RWPE2 (cell line): ENCODE data around the gene CD53.

Experiments
- ATAC-seq: fragments of 200-7000 bp; cut with Tn5 transposase; 3 replicates; pipeline ENCODE4 v1.9.1; 2021; ENCODE audit warnings: low read depth
- DNase-seq: peaks from one replicate; pipeline ENCODE4 v3.0.0-alpha.2; 2020; ENCODE audit warnings: low spot score
- H3K27ac ChIP-seq: fragments of 450-650 bp; 2 replicates; pipeline ENCODE4 v1.5.1; 2017; ENCODE audit warnings: mild to moderate bottlenecking; ENCODE audit not compliant: poor library complexity, severe bottlenecking
- H3K27me3 ChIP-seq: fragments of 250-450 bp; sonication (Bioruptor Pico); 2 replicates; pipeline ENCODE4 v1.5.1; 2021; ENCODE audit warnings: mild to moderate bottlenecking, moderate library complexity; ENCODE audit not compliant: insufficient read depth, poor library complexity, severe bottlenecking
- H3K36me3 ChIP-seq: fragments of 250-450 bp; sonication (Bioruptor Pico); 2 replicates; pipeline ENCODE4 v1.5.1; 2020; ENCODE audit warnings: low read depth, mild to moderate bottlenecking, moderate library complexity
- H3K4me1 ChIP-seq: fragments of 250-450 bp; sonication (Bioruptor Pico); 2 replicates; pipeline ENCODE4 v1.5.1; 2021; ENCODE audit warnings: mild to moderate bottlenecking, moderate library complexity; ENCODE audit not compliant: insufficient read depth, poor library complexity, severe bottlenecking
- H3K4me3 ChIP-seq: fragments of 250-450 bp; sonication (Bioruptor Pico); 2 replicates; pipeline ENCODE4 v1.5.1; 2021; ENCODE audit warnings: mild to moderate bottlenecking, moderate library complexity; ENCODE audit not compliant: severe bottlenecking
- H3K9me3 ChIP-seq: fragments of 250-450 bp; sonication (Bioruptor Pico); 2 replicates; pipeline ENCODE4 v1.5.1; 2021; ENCODE audit warnings: mild to moderate bottlenecking, moderate library complexity; ENCODE audit not compliant: severe bottlenecking
- TF ChIP-seq, protein P1 (sequence below): fragments of 450-650 bp; IDR thresholded peaks from one replicate; pipeline ENCODE4 v1.5.1; 2017; ENCODE audit warnings: mild to moderate bottlenecking, moderate library complexity; ENCODE audit not compliant: poor library complexity, severe bottlenecking

Gene CD53

DNA sequence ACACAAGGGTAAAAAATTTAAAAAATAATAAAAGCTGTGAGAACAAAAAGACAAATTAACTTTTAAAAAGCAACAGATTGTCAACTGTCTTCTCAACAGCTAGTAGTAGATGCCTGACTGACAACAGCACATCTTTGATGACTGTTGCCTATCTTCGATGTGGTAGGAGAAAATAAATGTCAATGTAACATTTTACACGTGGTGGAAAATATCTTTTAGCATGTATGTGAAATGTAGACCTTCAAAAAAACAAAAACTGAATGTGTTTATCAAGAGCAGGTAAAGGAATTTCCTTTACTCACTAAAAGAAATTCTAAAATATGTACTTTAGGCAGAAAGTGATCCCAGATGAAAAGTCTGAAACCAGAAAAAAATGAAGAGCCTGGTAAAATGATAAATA, 42.9 kb downstream of the CD53 start:
- H3K4me1 ChIP-seq: peaks cover 4% of the 10 kb centered on the region
- no peak overlapping the region for H3K4me3 ChIP-seq
- TF ChIP-seq, protein P1, sequence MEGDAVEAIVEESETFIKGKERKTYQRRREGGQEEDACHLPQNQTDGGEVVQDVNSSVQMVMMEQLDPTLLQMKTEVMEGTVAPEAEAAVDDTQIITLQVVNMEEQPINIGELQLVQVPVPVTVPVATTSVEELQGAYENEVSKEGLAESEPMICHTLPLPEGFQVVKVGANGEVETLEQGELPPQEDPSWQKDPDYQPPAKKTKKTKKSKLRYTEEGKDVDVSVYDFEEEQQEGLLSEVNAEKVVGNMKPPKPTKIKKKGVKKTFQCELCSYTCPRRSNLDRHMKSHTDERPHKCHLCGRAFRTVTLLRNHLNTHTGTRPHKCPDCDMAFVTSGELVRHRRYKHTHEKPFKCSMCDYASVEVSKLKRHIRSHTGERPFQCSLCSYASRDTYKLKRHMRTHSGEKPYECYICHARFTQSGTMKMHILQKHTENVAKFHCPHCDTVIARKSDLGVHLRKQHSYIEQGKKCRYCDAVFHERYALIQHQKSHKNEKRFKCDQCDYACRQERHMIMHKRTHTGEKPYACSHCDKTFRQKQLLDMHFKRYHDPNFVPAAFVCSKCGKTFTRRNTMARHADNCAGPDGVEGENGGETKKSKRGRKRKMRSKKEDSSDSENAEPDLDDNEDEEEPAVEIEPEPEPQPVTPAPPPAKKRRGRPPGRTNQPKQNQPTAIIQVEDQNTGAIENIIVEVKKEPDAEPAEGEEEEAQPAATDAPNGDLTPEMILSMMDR: no peak
- no peaks in the 10 kb centered on the region for H3K9me3 ChIP-seq
- no peaks in the 10 kb centered on the region for H3K36me3 ChIP-seq
- no peaks in the 10 kb centered on the region for H3K27me3 ChIP-seq
- no peak for DNase-seq
- no peak for ATAC-seq
- H3K27ac ChIP-seq: no peak overlapping the region

- Histone ChIP-seq H3K4me3 (no peak overlapping the region), H3K27me3 (no peaks in the 10 kb centered on the region), H3K9me3 (no peaks in the 10 kb centered on the region), H3K27ac (no peak overlapping the region), H3K4me1 (peaks cover 4% of the 10 kb centered on the region), H3K36me3 (no peaks in the 10 kb centered on the region)
- TF ChIP-seq, protein P1: no peak
- ATAC-seq (no peak), DNase-seq (no peak)
These were observed 43.3 kb downstream of the CD53 start for GRCh38 chr1:110916274-110916668.

DNA sequence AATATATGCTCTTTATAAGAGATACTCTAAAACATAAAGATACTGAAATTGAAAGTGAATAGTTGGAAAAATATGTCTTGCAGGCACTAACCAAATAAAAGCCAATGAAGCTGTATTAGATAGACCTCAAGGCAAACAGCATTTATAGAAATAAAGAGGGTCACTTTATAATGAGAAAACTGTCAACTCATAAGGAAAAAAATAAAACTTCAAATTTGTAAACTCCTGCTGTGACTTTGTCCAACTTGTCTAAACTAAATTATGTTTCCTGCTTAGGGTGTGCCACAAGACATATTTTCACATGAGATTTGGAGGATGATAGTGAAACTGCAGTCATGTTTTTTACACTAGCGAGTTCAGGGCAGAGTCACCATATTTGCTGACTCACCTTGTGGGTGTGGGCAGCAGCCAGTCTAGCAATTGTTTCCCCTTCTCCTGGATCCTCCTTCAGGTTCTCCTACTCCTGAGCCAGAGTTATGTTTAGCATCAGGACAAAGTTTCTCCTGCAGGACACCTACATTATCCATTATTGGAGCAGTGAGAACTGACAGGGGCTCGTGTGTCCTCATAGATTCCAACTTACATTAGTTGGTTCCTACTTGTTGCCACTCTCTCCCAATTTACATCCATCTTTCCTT, 43.8 kb downstream of the CD53 start:
- DNase-seq (no peak), ATAC-seq (peak; percentile 87)
- Histone ChIP-seq H3K36me3 (no peaks in the 10 kb centered on the region), H3K9me3 (no peaks in the 10 kb centered on the region), H3K27me3 (no peaks in the 10 kb centered on the region), H3K4me3 (no peak overlapping the region), H3K4me1 (peaks cover 4% of the 10 kb centered on the region), H3K27ac (no peak overlapping the region)
- TF ChIP-seq, protein P1: no peak

- Histone ChIP-seq H3K36me3 (no peaks in the 10 kb centered on the region), H3K27me3 (no peaks in the 10 kb centered on the region), H3K27ac (no peak overlapping the region), H3K9me3 (no peaks in the 10 kb centered on the region), H3K4me3 (no peak overlapping the region), H3K4me1 (peaks cover 4% of the 10 kb centered on the region)
- DNase-seq: no peak
- TF ChIP-seq, protein P1: no peak
- no peak for ATAC-seq
These were observed 45.1 kb downstream of the CD53 start for GRCh38 chr1:110918016-110918415.

- H3K36me3 ChIP-seq: no peaks in the 10 kb centered on the region
- DNase-seq (no peak), ATAC-seq (no peak)
- H3K9me3 ChIP-seq: no peaks in the 10 kb centered on the region
- H3K27ac ChIP-seq: no peak overlapping the region
- H3K4me1 ChIP-seq: no peaks in the 10 kb centered on the region
- no peaks in the 10 kb centered on the region for H3K27me3 ChIP-seq
- TF ChIP-seq, protein P1: no peak
- H3K4me3 ChIP-seq: no peak overlapping the region
These were observed 49.0 kb downstream of the CD53 start for GRCh38 chr1:110921953-110922352.
